DOHH2 (cell line): Measurements from ENCODE around the gene TMEM266.

Experiments used
- CTCF ChIP-seq: fragments of 200-600 bp; sonication (generic); IDR thresholded peaks from one replicate; pipeline ENCODE4 v1.5.1; 2014; ENCODE audit warnings: antibody characterized with exemption, mild to moderate bottlenecking, low read depth, low read length; ENCODE audit not compliant: poor library complexity, severe bottlenecking
- EZH2phosphoT487 ChIP-seq: fragments of 200-600 bp; sonication (generic); IDR thresholded peaks from 2 replicates; pipeline ENCODE4 v1.6.1; 2017; ENCODE audit warnings: borderline replicate concordance, mild to moderate bottlenecking, antibody characterized with exemption, low read length, moderate library complexity, mixed read lengths

- TF ChIP-seq CTCF = no peak
- no peak for TF ChIP-seq EZH2phosphoT487
These were observed 56.5 kb downstream of the TMEM266 start for GRCh38 chr15:76116138-76116885.
